NK-92 (cell line): ENCODE data around the gene PANK4.

ENCODE experiments used
- DNase-seq: peaks from one replicate; lab custom pipeline; 2025; ENCODE audit not compliant: unreplicated experiment; lab: John Stamatoyannopoulos, UW

The PANK4 gene

GRCh38 chr1:2514863-2515762 is 11.3 kb downstream of the PANK4 start:
- DNase-seq = no peak

DNA sequence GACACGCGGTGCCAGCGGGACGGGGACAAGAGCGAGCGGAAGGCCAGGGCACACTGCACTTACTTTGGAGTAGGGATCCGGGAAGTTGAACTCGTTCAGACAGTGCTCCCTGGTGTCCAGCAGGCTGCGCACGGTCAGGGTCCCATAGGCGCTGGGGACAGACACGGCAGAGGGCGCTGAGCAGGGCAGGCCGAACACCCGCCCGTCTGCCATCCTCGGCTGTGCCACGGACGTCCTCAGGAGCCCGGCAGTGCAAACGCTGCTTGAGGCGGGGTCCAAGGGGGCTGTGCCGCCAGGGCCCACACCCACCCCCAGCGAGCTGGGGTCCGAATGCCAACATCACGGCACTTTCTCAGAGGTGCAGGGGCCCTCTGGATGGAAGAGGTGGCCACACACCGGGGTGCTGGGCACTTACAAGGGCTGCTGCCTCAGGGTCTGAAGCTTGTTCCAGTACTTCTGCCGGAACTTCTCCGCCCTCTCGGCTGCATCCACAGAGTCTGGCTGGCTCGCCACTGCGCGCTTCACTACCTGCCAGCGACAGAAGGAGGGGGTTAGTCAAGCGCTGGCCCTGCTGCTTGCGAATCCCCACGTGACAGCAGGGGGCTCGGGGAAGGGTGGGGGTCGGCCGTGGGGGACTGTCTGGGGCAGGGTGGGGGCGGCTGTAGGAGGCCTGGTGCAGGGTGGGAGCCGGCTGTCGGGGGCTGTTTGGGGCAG is 12.3 kb downstream of the PANK4 start:
- DNase-seq = no peak

GRCh38 chr1:2512862-2513421 is 13.5 kb downstream of the PANK4 start:
- DNase-seq = no peak

GRCh38 chr1:2510366-2511155 is 15.8 kb downstream of the PANK4 start:
- DNase-seq = no peak

- no peak for DNase-seq
Measured at GRCh38 chr1:2509589-2509988, 16.8 kb downstream of the PANK4 start.

GRCh38 chr1:2508751-2509150 is 17.6 kb downstream of the PANK4 start:
- no peak for DNase-seq

DNA sequence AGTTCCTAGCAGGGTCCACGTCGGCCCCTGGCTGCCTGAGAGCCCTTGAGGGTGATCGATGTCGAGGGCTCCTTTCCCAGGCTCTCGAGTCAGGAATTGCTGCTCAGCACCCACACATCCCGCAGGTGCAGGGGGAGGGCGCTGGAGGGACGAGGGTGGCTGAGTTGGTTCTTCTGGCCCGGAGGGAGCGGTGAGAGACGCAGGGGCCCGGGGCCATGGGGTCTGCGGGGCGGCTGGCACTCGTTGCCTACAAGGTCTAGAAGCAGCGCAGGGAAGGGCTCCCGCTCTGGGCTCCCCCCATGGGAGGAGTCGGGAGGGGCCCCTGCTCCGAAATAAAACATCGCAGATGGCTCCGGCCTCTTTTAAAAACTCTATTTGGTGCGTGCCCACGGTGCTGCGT is 18.2 kb downstream of the PANK4 start:
- DNase-seq = no peak

GRCh38 chr1:2507744-2508155 is 18.6 kb downstream of the PANK4 start:
- DNase-seq = no peak

DNA sequence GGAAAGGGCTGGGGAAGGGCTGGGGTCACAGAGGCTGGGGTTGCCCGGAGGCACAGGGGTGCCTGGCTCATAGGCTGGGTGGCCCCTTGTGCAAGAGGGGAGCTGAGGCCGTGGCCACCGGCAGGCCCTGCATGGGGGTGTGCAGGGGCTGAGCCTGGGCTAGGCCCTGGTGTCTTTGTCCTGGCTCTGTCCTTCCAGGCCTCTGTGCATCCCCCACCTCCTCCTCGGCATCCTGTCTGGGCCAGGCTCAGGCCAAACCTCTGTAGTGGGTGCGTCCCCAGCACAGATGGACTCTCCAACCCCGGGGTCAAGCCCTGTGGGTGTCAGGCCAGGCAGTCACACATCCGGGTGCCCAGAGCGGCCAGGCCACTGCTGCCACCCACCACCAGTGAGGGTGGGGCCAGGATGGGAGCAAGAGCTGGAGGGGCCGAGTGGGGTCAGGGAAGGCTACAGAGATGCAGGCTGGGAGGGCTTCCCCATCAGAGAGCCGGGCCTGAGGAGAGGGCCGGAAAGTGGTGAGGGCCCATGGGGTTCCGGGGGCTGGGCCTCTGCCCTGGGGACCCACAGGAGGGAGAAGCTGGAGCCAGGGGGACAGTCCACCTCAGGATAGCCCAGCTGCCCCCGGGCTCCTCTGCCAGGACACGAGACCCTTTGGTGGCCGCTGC is 19.4 kb downstream of the PANK4 start:
- no peak for DNase-seq

DNA sequence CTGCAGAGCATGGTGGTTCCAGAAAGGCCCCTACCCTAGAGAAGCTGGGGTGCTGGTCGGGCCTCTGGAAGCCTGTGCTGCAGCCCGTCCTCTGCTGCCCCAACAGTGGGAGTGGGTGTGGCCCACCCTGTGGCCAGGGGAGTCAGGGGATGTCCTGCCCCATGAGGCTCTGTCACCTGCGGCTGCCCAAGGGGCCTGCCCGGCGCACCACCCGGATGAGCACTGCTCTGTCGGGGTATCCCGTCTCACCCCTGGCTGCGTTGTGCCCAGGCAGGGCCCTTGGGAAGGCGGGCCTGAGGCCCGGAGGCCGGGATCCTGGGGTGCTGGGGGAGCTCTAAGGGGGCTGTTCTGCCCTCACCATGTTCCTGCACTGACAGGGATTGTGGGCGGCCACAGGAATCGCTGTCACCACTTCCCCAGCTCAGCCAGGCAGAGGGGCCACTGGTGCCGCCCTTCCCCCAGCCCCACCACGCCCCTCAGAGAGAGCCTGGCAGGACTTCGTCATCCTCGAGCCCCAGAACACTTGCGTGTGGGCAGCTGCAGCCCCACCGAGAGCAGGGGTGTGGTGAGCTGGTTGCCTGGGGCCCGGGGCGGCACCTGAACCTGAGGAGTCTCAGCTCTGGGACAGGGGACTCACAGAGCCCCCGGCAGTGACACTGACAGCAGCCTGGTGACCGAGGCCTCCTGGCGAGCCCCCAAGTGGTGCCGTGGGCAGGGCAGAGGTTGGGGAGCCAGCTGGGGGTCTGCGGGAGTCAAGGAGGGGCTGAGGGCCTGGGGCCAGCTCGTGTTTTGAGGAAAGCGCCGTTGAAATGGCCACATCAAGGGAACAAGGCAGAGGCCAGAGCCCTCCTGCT is 20.2 kb downstream of the PANK4 start:
- DNase-seq = no peak

DNA sequence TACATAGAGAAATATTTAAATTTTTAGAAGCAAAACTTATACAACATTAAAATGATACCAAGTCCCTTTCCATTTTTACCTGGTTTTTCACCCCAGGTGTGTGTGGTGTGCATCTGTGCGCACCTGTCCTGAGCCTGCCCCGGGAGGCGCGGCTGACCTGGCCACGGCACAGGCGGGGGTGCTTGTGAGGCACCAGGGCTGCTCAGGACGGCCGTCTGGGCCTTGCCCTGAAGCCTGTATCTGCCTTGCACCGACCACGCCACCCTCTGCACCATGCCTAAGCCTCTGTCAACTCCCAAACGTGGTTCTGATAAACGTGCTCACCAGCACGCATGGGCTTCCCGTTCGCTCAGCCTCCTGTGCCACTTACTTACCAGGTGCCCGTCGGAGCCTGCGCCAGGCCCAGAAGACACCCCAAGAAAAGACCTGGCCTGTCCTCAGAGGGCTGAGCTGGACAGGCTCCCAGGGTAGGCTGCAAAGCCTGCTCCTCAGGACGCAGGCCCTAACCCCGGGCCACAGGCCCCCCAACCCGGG is 20.9 kb downstream of the PANK4 start:
- no peak for DNase-seq

GRCh38 chr1:2504949-2505272 is 21.5 kb downstream of the PANK4 start:
- no peak for DNase-seq

- no peak for DNase-seq
Measured at GRCh38 chr1:2504225-2504948, 22.0 kb downstream of the PANK4 start.

DNA sequence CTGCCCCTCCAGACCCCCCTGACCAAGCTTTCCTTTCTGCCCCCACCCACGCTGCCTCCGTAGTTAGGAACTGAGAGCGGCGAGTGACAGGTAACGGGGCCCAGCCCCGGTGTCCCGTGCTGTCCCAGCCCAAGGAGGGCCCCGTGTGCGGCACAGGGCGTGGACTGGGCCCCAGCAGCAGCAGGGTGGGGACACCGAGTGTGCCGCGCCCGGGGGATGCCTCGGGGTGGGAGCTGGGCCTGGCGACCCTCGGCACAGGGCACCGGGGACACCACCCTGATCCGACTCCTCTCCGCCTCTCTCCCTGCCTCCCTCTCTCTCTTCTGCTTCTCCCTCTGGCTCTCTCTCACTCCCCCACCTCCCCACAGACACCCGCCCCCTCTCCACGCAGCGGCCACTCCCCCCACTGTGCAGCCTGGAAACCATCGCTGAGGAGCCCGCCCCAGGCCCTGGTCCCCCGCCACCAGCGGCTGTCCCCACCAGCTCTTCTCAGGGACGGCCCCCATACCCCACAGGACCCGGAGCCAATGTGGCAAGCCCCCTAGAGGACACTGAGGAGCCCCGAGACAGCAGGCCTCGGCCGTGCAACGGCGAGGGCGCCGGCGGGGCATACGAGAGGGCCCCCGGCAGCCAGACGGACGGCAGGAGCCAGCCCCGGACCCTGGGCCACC is 22.7 kb downstream of the PANK4 start:
- DNase-seq = no peak

DNA sequence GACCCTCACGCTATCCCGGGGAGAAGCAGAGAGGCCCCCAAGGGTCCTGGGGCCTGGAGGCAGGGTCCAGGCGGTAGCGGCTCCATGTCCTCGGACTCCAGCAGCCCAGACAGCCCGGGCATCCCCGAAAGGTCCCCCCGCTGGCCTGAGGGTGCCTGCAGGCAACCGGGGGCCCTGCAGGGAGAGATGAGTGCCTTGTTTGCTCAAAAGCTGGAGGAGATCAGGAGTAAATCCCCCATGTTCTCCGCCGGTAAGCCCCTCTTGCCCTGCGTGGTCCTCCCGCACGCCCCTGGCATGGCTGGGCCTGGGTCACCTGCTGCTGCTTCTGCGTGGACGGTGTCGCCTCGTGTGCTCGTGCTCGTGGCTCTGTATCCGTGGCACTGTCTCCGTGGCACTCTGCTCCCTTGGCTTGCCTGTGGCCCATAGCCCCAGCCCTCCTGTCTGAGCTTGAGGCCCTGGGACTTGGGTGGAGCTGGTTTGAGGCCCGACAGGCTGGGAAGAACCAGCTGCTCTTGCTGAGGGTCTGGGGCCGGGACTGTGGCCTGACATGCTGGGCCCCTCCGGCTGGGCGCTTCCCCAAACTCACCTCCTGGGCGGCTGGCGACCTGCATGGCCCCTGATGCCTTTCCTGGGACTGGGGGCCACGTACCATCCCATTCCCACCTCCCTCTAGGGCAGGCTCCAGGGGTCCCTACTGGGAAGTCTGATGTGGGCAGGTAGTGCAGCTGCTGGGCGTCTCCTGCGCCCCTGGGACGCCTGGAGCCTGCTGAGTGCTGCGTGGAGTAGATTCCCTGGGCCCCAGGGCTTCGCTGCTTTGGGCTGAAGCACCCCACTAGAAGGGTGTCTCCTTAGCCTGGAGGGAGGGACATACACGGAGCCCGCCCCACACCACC is 23.5 kb downstream of the PANK4 start:
- no peak for DNase-seq

DNA sequence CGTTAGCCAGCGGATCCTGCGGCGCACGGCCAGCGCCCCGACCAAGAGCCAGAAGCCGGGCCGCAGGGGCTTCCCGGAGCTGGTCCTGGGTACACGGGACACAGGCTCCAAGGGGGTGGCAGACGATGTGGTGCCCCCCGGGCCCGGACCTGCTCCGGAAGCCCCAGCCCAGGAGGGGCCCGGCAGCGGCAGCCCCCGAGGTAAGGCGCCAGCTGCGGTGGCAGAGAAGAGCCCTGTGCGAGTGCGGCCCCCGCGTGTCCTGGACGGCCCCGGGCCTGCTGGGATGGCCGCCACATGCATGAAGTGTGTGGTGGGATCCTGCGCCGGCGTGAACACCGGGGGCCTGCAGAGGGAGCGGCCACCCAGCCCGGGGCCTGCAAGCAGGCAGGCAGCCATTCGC is 24.2 kb downstream of the PANK4 start:
- DNase-seq = no peak

DNA sequence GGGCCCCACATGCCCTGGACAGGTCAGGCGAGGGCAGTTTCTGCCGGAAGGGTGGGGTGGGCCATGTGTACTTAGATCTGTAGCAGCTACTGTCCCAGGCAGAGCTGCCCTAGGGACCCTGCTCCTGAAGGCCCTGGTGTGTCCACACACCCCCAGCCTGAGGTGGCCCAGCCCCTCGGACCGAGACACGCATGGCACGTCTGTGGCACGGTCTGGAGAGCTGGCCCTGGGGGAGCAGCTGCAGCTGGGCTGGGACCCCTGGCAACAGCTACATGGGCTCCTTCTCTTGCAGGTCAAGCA is 24.6 kb downstream of the PANK4 start:
- DNase-seq = no peak
